Umbilical cord (tissue), 2 donors: ENCODE data around the gene TP53BP2. TPM values are rescaled to one million over a fixed set of nuclear protein-coding genes. Genes with fewer than 3 reads are reported as not detected.
"Not testable (repeated sequence)": the region's sequence is repeated elsewhere in the genome, so short reads cannot be mapped to it uniquely, and the experiment has no call there.

ENCODE experiments used
- DNase-seq: peaks from one replicate; pipeline ENCODE4 v3.0.0-alpha.2; 2015; ENCODE audit warnings: low spot score
- total RNA-seq: library from RNA; depleted of rRNA; stranded (reverse); fragments of >200 nt; gene quantifications from one replicate; pipeline ENCODE4 v1.2.3, GENCODE V29; 2014; ENCODE audit warnings: low replicate concordance; ENCODE audit not compliant: insufficient read depth

TP53BP2 gene
- total RNA-seq, 1 donor from 2014 or later = 95.3 TPM

DNA sequence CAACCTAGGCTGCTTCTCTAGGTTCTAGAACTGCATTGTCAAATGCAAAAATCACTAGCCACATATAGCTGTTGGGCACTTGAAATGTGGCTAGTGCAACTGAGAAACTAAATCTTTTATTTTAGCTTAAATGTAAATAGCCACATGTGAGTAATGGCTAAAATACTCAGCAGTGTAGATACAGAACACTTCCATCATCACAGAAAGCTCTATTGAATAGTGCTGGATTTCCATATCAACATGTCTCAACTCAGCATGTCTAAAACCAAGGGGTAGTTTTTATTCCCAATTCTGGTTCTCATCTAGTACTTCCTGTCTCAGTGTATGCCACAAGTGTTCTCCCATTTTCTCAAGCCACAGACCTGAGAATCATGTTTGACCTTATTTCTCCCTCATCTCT is 7.5 kb upstream of the TP53BP2 start:
- DNase-seq = no peak

DNA sequence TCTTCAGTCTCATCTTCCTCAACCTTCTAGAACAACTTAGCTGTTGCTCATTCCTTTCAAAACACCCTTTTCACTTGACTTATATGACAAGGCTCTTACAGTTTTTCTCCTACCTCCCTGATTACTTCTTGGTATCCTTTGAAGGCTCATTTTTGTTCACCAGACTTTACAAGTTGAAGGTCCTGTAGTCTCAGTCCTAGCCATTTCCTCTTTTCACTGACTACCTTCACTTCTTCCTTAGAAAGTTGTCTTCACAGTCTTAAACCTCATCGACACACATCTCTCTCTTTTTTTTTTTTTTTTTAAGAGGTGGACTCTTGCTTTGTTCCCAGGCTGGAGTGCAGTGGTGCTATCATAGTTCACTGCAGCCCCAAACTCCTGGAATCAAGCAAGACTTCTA is 6.6 kb upstream of the TP53BP2 start:
- no peak for DNase-seq

DNA sequence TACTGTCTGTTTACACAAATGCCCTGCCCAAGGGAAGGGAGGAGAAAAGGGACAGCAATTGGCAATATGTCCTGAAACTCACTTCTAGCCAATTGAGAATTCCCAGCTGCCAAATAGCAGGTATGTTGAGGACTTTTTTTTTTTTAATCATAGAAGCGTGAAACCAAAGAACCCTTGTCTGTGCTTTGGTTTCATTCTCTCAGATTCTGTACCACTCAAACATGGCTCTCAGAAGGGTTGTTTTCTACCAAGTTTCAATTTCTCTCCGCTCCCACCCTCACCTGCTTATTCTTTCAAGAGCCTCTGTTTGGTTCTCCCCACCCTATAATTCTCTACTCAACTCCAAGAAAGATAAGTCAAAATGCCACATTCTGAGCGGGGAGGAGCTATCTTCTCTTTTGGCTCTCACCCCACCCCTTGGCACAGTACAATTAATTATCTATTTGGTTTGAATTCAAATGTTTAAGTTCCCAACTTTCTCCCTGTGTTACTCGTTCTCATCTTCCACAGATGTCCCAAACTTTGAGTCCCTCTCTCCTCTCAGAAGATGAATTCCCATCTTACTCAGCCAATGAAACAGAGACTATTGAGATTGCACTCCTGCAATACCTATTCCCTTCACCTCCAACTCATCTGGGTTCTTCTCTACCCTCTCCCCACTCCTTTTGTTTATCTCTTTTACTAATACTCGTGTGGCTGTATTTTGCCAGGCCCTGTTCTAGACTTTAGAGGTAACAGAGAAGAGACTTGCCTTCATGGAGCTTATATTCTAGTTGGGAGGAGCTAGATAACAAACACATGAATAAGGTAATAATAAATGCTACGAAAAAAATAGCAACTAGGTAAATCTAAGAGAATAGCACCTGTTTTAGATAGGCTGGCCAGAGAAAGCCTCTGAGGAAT is 3.9 kb upstream of the TP53BP2 start:
- no peak for DNase-seq

DNA sequence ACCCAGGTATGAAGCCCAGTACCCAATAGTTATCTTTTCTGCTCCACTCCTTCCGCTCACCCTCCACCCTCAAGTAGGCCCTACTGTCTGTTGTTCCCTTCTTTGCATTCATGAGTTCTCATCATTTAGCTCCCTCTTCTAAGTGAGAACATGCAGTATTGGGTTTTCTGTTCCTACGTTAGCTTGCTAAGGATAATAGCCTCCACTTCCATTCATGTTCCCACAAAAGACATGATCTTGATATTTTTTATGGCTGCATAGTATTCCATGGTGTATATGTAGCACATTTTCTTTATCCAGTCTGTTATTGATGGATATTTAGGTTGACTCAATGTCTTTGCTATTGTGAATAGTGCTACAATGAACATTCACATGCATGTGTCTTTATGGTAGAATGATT is 2.8 kb upstream of the TP53BP2 start:
- no peak for DNase-seq

DNA sequence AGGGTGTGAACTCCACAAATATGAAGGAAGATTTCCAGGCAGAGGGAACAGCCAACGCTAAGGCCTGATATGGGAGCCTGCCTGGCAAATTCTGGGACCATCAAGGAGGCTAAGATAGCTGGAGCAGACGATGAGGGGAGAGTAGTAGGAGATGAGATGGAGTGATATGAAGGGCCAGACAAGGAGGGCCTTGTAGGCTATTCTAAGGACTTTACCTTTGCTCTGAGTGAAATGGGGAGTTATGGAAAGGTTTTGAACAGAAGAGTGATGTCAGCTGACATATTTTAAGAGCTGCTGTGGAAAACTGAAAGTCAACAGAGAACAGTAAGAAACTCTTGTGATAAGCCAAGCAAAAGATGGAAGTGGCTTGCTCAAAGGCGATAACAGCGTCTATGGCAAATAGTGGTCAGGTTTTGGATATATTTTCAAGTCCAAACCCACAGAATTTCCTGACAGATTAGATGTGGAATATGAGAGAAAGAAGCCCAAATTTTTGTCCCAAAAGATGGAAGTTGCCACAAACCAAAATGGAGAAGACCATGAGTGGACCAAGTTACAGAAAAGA is 2.1 kb upstream of the TP53BP2 start:
- no peak for DNase-seq

DNA sequence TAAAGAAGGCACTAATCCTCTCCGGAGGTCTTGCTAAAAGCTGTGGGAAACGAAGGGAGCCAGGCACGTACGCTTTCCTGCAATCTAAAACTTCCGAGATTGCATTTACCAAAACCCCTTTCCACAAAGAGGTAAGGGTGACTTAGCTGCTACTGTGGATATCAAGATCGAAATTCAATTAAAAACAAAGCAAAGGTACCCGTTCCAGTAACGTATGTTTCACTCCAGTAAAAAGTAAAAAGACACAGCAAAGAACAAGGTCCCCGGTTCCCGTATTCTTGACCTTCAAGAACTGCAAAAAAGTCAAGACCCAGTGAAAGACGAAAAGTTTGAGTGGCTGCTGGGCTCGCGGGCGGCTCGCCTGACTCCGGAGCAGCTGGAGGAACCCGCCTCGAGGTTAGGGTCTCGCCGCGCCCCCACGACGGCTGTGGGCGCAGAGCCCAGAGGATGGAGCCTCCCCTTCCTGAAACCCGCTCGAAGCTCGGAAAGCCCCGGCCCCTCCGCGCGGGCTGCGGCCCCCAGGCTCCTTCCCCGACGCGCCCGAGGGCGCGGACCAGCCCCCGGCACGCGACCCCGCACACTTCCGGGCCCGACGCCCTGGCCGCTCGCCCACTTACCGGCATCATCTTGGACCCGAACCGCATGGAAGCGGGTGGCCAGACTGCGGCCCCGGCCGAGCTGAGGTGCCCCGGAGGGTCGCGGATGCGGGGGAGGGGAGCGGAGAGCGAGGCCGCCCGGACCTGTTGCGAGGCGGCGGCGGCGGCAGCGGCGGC is 524 bp downstream of the TP53BP2 start:
- DNase-seq = peak; percentile 77

DNA sequence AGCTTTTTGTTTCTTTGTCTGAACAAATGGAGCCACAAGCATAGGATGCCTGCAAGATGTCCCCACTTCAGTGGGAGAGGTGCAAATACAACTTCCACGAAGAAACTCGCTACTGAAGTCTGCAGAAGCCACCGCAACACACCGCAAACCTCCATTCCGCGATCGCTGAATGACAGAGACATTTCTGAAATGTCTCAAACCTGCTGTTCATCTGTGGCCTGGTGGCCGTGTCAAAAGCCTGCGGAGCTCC is 1.0 kb downstream of the TP53BP2 start:
- DNase-seq = peak; percentile 59

DNA sequence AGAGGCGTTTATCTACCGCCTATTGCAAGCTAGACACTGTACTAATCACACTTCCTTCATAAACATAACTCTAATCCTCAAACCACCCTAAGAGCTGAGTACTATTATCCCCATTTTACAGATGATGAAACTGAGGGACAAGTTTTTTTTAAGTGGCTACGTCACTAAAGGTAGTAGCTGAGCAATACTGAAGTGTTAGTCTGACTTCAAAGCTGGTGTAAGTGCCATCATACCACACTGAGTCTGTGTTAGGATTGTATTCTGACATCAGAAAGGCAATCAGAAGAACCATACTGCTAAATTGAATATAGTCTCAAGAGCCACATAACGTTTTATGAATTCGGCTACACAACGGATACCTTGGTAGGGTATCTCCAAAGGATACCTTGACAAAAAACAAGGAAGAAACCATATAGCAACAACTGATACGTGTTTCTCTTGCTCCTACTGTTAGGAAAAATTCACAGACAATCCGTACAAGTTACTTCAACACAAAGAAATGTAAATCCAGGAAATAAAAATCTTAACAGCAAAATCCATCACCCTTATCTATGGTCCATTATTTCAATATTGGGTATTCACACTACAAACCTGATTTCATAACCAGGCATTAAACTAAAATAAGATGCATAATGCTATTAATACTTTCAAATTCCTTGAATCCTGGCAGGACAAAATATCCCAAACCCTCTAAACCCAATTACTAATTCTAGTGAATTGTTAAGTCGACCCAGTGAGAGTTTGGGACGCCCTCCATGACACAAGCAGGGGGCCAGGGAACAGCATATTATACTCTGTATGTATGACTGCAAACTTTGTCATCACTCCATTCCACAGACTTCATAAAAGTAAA is 1.6 kb downstream of the TP53BP2 start:
- no peak for DNase-seq

DNA sequence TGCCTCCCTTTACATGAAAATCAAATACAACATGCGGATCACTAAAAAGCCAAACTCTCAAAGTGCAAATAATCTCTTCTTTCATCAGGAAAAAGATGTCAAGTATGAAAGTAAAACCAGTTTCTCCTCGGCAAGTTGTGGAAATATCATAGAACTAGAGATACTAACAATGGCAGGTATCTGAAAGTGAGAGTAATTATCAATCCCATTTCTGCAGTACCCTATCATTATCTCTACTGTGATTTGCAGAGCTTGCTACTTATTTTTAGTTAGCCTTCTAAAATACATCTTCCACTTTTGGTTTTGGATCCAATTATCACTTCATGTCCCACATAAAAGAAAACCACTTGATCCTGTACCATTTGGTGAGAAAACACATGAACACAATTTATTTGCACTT is 3.0 kb downstream of the TP53BP2 start:
- no peak for DNase-seq

DNA sequence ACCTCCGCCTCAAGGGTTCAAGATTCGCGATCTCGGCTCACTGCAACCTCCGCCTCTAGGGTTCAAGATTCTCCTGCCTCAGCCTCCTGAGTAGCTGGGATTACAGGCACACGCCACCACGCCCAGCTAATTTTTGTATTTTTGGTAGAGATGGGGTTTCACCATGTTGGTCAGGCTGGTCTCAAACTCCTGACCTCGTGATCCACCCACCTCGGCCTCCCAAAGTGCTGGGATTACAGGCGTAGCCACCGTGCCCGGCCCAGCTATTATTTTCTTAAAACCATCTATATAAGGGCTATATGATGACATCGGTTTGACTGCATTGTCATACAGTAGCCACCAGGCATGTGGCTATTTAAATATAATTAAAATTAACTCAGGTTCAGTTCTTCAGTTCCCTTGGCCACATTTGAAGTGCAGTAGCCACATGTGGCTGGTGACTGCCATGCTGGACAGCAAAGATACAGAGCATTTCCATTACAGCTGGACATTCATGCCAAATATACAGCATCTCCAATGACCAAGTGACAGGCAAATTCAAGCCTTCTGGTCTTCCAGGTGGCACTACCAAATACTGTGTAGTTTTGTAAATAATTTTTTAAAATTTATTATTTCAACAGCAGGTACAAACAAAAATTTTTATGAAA is 3.6 kb downstream of the TP53BP2 start:
- not testable (repeated sequence) for DNase-seq

DNA sequence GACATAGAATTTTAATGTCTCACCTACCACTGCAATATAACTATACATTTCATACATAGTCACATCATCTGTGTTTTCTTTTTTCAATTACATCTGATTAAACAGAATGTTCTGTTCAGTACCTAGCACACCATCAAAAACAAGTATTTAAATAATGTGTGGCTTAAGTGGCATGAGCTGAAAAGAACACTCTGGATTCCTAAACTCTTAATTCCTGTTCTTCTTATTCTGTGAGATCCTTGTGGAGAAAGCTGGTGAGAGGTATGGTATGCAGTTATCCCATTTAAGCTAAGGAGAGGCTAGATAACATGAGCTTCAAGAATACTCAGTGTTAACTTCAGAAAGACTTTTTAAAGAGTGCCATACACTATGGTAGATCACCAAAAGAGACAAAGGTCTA is 5.5 kb downstream of the TP53BP2 start:
- no peak for DNase-seq

DNA sequence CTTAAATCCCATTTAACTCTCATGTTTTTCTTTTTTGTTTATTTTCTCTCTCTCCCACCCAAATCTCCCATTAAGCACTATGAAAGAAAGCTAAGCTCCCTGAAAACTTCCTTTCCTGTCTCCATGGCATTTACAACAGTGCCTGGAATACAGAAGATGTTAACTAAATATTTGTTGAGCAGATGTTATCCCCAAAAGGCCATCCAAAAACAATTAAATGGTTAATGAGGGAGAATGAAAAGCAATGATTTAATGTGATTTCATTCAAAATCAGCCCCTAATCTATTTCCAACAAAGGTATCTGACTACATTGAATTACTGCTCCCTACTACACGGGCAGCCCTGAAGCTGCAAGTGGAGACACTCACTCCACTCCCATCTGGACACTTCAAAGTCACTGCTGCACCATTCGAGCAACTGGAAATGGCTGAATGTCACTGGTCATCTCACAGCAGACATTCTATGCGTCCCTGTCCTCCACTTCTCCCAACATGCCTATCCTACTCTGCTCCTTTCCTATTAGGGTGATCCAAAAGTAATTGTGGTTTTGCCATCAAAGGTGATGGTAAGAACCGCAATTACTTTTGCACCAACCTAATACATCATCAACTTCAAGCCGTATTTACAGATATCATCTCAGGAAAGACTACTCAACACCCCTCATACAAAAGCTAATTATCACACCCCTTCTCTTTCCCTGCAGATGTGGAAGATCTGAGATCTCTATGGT is 7.5 kb downstream of the TP53BP2 start:
- DNase-seq = no peak

DNA sequence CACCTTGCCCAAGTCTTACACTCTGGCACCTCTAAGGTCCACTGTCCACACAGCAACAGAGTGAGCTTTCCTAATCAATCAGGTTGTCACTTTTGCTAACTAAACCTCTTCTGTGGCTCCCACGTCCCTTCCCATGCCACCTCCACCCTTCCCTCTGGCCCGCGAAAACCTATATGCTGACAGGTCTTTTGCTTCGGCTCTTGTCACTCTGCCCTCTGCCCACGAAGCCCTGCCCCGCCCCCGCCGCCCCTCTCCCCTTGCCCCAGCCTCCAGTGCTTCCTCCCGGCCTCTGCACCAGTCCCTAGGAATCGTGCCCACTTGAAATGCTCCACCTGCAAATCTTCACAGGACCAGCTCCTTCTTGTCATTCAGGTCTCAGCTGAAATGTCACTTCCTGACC is 8.1 kb downstream of the TP53BP2 start:
- no peak for DNase-seq

DNA sequence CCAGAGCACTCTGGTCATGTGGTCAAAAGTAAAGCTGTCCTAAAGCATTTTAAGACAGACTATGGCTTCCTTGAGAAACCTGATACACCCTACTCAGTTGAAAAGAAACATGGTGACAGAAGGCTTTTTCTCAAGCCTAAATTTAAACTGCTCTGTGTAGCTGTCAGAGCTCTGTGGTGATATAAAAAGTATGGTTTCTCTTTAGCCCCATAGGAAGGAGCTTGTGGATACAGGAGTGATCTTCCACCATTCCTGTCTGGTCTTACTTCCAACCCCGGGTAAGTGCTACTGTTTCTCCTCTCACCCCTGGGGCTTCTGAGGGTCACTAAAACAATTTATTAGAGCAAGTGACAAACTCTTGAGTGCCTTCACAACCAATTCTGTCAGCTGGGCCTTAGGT is 8.5 kb downstream of the TP53BP2 start:
- peak; percentile 34 for DNase-seq

DNA sequence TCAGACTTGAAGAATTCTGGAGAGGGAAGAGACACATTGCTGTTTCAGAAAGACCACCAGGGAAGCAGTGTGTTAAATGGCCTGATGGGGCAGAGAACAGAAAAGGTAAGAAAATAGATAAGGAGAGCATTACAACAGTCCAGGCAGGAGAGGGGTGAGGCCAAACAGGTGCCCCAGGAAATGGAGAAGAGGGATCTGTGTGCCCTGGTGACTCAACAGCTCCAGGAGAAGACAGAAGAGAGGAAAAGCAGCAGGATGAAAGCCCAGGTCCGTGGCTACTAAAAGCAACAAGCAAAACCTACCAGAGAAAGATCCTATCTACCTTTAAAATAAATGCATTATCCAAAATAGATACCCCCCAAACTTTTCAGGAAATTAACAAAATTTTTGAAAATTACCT is 9.2 kb downstream of the TP53BP2 start:
- DNase-seq = no peak

DNA sequence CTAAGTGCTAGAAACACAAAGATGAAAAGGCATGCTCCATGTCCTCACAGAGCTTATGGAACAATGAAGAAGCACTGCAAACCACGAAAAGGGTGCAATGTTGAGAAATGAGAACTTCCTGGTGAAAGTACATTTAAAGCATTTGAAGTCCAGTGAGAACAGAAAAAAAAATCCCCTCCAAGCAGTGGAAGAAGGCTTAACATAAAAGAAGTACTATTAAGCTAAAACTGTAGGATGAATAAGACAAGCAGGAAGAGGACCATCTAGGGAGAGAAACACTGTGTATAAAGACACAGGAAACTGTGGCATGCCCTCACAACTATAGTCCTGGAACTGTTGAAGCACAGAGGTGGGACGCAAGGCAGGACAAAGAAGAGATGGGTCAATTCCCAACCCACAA is 10.0 kb downstream of the TP53BP2 start:
- peak; percentile 37 for DNase-seq

DNA sequence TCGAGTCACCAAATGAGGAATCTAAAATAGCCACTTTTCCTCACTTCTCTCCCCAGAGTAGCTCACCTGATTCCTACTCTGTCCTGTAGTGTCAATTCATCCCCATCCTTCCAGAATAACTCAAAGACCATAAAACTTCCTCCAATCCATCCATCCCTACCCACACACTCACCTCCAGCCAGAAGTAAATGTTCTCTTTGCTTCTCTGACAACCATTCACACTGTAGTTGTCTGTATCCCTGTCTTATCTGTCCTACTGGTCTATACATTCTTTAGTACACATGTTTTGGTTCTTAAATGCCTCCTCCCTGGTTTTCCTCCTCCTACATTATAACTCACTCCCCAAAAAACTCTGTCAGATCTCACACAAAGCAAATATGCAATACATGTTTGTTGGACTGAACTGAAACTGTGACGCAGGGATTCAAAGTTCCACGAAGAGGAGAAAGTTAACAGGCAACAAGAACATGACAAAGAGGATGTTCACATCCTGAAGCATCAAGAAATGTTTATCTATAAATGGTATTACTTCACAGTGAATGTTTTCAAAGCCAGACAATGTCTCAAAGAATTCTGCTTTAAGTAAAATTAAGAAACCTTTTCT is 11.0 kb downstream of the TP53BP2 start:
- DNase-seq = peak; percentile 61

DNA sequence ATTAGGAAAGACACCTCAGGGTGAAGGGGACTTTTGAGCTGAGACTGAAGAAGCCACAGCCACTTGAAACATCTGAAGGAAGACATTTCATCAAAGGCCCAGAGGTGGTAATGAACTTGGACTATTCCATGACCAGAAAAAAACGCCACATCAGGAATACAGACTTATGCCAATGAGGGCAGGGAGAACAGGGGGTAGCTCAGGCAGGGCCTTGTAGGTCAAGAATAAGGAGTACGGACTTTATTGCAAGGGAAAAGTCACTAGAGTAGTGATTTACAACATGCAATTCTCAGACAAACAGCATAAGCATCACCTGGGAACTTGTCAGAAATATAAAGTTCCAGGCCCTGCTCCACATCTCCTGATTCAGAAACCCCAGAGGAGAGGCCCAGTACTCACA is 11.8 kb downstream of the TP53BP2 start:
- no peak for DNase-seq

DNA sequence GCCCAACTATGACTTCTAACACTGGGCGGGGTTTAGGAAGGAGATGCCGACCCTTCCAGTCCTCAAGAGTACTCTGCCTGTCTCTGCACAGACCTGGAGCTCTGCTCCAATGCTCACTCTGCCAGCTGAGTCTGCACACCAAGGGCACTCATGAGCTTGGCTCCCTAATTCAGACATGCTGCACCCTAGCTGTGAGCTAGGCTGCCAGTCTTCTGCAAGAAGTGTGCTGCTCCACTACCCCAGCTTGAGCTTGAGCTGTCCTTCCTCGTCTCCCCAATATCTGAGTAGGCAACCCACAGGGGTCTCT is 13.2 kb downstream of the TP53BP2 start:
- no peak for DNase-seq
